Panc1 (cell line): ENCODE data around the gene HSP90B1.

Experiments used
- POLR2AphosphoS5 ChIP-seq: IDR thresholded peaks from 2 replicates; pipeline ENCODE4 v1.6.1; 2012; ENCODE audit warnings: mild to moderate bottlenecking, low read depth, low read length, moderate library complexity
- SIN3A ChIP-seq: IDR thresholded peaks from 2 replicates; pipeline ENCODE4 v1.6.1; 2012; ENCODE audit warnings: low read depth, mild to moderate bottlenecking, low read length, moderate library complexity, borderline replicate concordance; ENCODE audit not compliant: insufficient read depth
- TCF7L2 ChIP-seq: IDR thresholded peaks from 2 replicates; pipeline ENCODE4 v1.6.1; 2011; ENCODE audit warnings: mild to moderate bottlenecking, low read depth, low read length, inconsistent platforms
- TF ChIP-seq, protein P1 (sequence below): fragments of 450-650 bp; IDR thresholded peaks from 2 replicates; pipeline ENCODE4 v1.5.1; 2017; ENCODE audit warnings: mild to moderate bottlenecking
- TF ChIP-seq, protein P2 (sequence below), 2 experiments: IDR thresholded peaks; 2 replicates each; pipeline ENCODE4 v1.6.1; 2011 to 2012; ENCODE audit warnings: low read depth in 2 of 2, control low read depth in 1 of 2, low read length in 1 of 2, mild to moderate bottlenecking in 1 of 2, moderate library complexity in 1 of 2; ENCODE audit not compliant: insufficient read depth in 1 of 2

DNA sequence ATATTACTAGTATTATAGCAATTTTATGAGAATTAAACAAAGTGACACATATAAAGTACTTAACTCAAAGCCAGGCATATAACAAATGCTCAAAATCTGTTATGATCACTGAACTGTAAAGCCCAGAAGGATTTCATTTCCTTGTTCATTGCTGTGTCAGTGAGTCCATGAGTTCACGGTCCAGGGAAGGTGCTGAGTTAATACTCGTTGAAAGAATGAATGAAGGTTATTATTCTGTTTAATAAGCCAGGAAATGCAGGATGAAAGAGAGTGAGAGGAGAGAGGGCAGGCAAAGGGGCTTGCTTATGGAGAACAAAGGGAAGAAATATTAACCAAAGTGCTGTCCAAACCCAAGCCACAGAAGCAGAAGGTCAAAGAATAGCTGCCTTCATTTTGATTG lies 48.9 kb upstream of the HSP90B1 start:
- TF ChIP-seq, protein P1, sequence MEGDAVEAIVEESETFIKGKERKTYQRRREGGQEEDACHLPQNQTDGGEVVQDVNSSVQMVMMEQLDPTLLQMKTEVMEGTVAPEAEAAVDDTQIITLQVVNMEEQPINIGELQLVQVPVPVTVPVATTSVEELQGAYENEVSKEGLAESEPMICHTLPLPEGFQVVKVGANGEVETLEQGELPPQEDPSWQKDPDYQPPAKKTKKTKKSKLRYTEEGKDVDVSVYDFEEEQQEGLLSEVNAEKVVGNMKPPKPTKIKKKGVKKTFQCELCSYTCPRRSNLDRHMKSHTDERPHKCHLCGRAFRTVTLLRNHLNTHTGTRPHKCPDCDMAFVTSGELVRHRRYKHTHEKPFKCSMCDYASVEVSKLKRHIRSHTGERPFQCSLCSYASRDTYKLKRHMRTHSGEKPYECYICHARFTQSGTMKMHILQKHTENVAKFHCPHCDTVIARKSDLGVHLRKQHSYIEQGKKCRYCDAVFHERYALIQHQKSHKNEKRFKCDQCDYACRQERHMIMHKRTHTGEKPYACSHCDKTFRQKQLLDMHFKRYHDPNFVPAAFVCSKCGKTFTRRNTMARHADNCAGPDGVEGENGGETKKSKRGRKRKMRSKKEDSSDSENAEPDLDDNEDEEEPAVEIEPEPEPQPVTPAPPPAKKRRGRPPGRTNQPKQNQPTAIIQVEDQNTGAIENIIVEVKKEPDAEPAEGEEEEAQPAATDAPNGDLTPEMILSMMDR, result no peak
- no peak for TF ChIP-seq POLR2AphosphoS5
- TF ChIP-seq, protein P2, sequence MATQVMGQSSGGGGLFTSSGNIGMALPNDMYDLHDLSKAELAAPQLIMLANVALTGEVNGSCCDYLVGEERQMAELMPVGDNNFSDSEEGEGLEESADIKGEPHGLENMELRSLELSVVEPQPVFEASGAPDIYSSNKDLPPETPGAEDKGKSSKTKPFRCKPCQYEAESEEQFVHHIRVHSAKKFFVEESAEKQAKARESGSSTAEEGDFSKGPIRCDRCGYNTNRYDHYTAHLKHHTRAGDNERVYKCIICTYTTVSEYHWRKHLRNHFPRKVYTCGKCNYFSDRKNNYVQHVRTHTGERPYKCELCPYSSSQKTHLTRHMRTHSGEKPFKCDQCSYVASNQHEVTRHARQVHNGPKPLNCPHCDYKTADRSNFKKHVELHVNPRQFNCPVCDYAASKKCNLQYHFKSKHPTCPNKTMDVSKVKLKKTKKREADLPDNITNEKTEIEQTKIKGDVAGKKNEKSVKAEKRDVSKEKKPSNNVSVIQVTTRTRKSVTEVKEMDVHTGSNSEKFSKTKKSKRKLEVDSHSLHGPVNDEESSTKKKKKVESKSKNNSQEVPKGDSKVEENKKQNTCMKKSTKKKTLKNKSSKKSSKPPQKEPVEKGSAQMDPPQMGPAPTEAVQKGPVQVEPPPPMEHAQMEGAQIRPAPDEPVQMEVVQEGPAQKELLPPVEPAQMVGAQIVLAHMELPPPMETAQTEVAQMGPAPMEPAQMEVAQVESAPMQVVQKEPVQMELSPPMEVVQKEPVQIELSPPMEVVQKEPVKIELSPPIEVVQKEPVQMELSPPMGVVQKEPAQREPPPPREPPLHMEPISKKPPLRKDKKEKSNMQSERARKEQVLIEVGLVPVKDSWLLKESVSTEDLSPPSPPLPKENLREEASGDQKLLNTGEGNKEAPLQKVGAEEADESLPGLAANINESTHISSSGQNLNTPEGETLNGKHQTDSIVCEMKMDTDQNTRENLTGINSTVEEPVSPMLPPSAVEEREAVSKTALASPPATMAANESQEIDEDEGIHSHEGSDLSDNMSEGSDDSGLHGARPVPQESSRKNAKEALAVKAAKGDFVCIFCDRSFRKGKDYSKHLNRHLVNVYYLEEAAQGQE (IDR thresholded peaks at IDR 0.05; ENCODE audit: insufficient read depth in 1 of 2, low read depth in 2 of 2, low read length in 1 of 2), result no peak
- TF ChIP-seq SIN3A, result no peak
- no peak for TF ChIP-seq TCF7L2
